HCT116 (cell line): ENCODE results near the gene TRIM66. TPM values are rescaled to one million over a fixed set of nuclear protein-coding genes. Genes with fewer than 3 reads are reported as not detected.

ENCODE experiments used
- ATAC-seq: fragments of 200-7000 bp; cut with Tn5 transposase; 2 replicates; pipeline ENCODE4 v1.9.1; 2020; ENCODE audit warnings: mild to moderate bottlenecking, moderate library complexity
- BruUV-seq: library from RNA; stranded (reverse); fragments of 400-500 nt; replicated peaks from 2 replicates; lab custom pipeline; 2021; lab: Mats Ljungman, UMichigan
- CTCF ChIA-PET: fragments of 300-600 bp; sonication (Branson Sonifier 250); formaldehyde crosslinking; loops from one replicate; lab custom pipeline; 2021; ENCODE audit warnings: antibody characterized with exemption; lab: Charles Lee
- POLR2A ChIA-PET: fragments of 300-600, 350-600 bp; sonication (Branson Sonifier 250); formaldehyde crosslinking; loops from one replicate; lab custom pipeline; 2021; ENCODE audit warnings: antibody characterized with exemption; lab: Charles Lee
- RAD21 ChIA-PET, 2 experiments: fragments of 300-600 bp; sonication (Branson Sonifier 250); formaldehyde crosslinking; loops; one replicate each; lab custom pipeline; 2023; ENCODE audit warnings: low total read pairs in 2 of 2; ENCODE audit not compliant: uncharacterized antibody in 2 of 2, unreplicated experiment in 2 of 2, low non-redundant PET in 1 of 2; lab: Charles Lee
- DNase-seq: peaks from one replicate; pipeline ENCODE4 v3.0.0-alpha.2; 2010; ENCODE audit warnings: low read depth, low spot score
- H2AFZ ChIP-seq: fragments of 200-600 bp; shearing (Covaris generic), sonication (generic); 2 replicates; pipeline ENCODE4 v1.6.1; 2017; ENCODE audit warnings: low read depth, mixed run types, mixed read lengths, antibody characterized with exemption, low read length; ENCODE audit not compliant: poor library complexity, severe bottlenecking
- H3K27ac ChIP-seq: 2 replicates; pipeline ENCODE4 v1.5.1; 2012; ENCODE audit warnings: low read depth, low read length
- H3K27me3 ChIP-seq: fragments of 200-600 bp; sonication (generic); 2 replicates; pipeline ENCODE4 v1.6.1; 2016; ENCODE audit warnings: mixed run types, low read length, mixed read lengths; ENCODE audit not compliant: insufficient read depth
- H3K36me3 ChIP-seq, 2 experiments: fragments of 200-500 bp in 1 of 2; fragments of 200-600 bp in 1 of 2; sonication (Bioruptor generic) in 1 of 2; sonication (generic) in 1 of 2; 2 replicates each; pipeline versions ENCODE4 v1.5.1 to v1.6.1; 2014 to 2016; ENCODE audit warnings: low read length in 2 of 2, inconsistent platforms in 1 of 2, mixed read lengths in 1 of 2, mixed run types in 1 of 2; ENCODE audit not compliant: insufficient read depth in 2 of 2, control insufficient read depth in 1 of 2
- H3K4me1 ChIP-seq, 2 experiments: fragments of 200-600 bp in 1 of 2; sonication (generic) in 1 of 2; 2 replicates each; pipeline versions ENCODE4 v1.5.1 to v1.6.1; 2012 to 2017; ENCODE audit warnings: low read length in 2 of 2, inconsistent platforms in 1 of 2, mild to moderate bottlenecking in 1 of 2, mixed read lengths in 1 of 2, mixed run types in 1 of 2, moderate library complexity in 1 of 2; ENCODE audit not compliant: insufficient read depth in 2 of 2, control insufficient read depth in 1 of 2
- H3K4me2 ChIP-seq: fragments of 200-600 bp; sonication (generic); 2 replicates; pipeline ENCODE4 v1.6.1; 2017; ENCODE audit warnings: mixed run types, low read length, mixed read lengths
- H3K4me3 ChIP-seq, 2 experiments: fragments of 200-600 bp in 1 of 2; sonication (generic) in 1 of 2; replicated peaks in 1 of 2; 2 replicates each; pipeline ENCODE4 v1.5.1; 2011 to 2016; ENCODE audit warnings: low read length in 2 of 2, control low read depth in 1 of 2, low read depth in 1 of 2, mild to moderate bottlenecking in 1 of 2, mixed read lengths in 1 of 2, mixed run types in 1 of 2
- H3K79me2 ChIP-seq: fragments of 200-600 bp; sonication (generic); 2 replicates; pipeline ENCODE4 v1.6.1; 2017; ENCODE audit warnings: mild to moderate bottlenecking, mixed run types, low read length, moderate library complexity, mixed read lengths; ENCODE audit not compliant: insufficient read depth
- H3K9ac ChIP-seq: fragments of 200-600 bp; sonication (generic); 2 replicates; pipeline ENCODE4 v1.6.1; 2016; ENCODE audit warnings: low read length, mixed read lengths
- H3K9me2 ChIP-seq: fragments of 200-600 bp; sonication (generic), shearing (Covaris generic); 2 replicates; pipeline ENCODE4 v1.6.1; 2017; ENCODE audit warnings: mixed run types, mild to moderate bottlenecking, moderate library complexity; ENCODE audit not compliant: insufficient read depth
- H3K9me3 ChIP-seq, 2 experiments: fragments of 200-500 bp in 1 of 2; fragments of 200-600 bp in 1 of 2; sonication (Bioruptor generic) in 1 of 2; sonication (generic) in 1 of 2; 2 replicates each; pipeline ENCODE4 v1.6.1; 2014 to 2017; ENCODE audit warnings: low read length in 2 of 2, mixed read lengths in 2 of 2, inconsistent platforms in 1 of 2, low read depth in 1 of 2, mild to moderate bottlenecking in 1 of 2, mixed run types in 1 of 2, moderate library complexity in 1 of 2; ENCODE audit not compliant: control insufficient read depth in 1 of 2, insufficient read depth in 1 of 2
- H4K20me1 ChIP-seq: fragments of 200-600 bp; sonication (generic), shearing (Covaris generic); 2 replicates; pipeline ENCODE4 v1.6.1; 2017; ENCODE audit warnings: mixed run types, mild to moderate bottlenecking, moderate library complexity; ENCODE audit not compliant: insufficient read depth
- CTCF ChIP-seq, 3 experiments: fragments of 200-600 bp in 1 of 3; sonication (generic) in 1 of 3; IDR thresholded peaks in 2 of 3; conservative IDR thresholded peaks in 1 of 3; 2 replicates each; pipeline ENCODE4 v1.5.1; 2012 to 2017; ENCODE audit warnings: low read depth in 2 of 3, low read length in 2 of 3, antibody characterized with exemption in 1 of 3, borderline replicate concordance in 1 of 3, control low read depth in 1 of 3, mild to moderate bottlenecking in 1 of 3, mixed read lengths in 1 of 3, mixed run types in 1 of 3, moderate library complexity in 1 of 3; ENCODE audit not compliant: insufficient read depth in 1 of 3
- EGR1 ChIP-seq: IDR thresholded peaks from 2 replicates; pipeline ENCODE4 v1.6.1; 2012; ENCODE audit warnings: low read depth
- FOSL1 ChIP-seq: IDR thresholded peaks from 2 replicates; pipeline ENCODE4 v1.6.1; 2012; ENCODE audit warnings: low read depth
- JUND ChIP-seq: IDR thresholded peaks from 2 replicates; pipeline ENCODE4 v1.6.1; 2012
- POLR2A ChIP-seq: IDR thresholded peaks from 2 replicates; pipeline ENCODE4 v1.7.0; 2011; ENCODE audit warnings: borderline replicate concordance; ENCODE audit not compliant: insufficient read depth, insufficient read length; ENCODE audit errors: extremely low read depth
- POLR2AphosphoS5 ChIP-seq: IDR thresholded peaks from 2 replicates; pipeline ENCODE4 v1.6.1; 2011; ENCODE audit warnings: mild to moderate bottlenecking, low read depth, low read length, moderate library complexity
- RAD21 ChIP-seq: IDR thresholded peaks from 2 replicates; pipeline ENCODE4 v1.6.1; 2012; ENCODE audit warnings: low read depth, mild to moderate bottlenecking
- SIN3A ChIP-seq: IDR thresholded peaks from 2 replicates; pipeline ENCODE4 v1.6.1; 2012; ENCODE audit warnings: low read depth
- SP1 ChIP-seq: IDR thresholded peaks from 2 replicates; pipeline ENCODE4 v1.6.1; 2012; ENCODE audit warnings: low read depth
- TCF7L2 ChIP-seq: IDR thresholded peaks from 2 replicates; pipeline ENCODE4 v1.7.0; 2011; ENCODE audit warnings: borderline replicate concordance, inconsistent platforms; ENCODE audit not compliant: insufficient read depth, insufficient read length; ENCODE audit errors: extremely low read depth
- ZFX ChIP-seq: fragments of 450-650 bp; IDR thresholded peaks from 2 replicates; pipeline ENCODE4 v1.6.1; 2017
- intact Hi-C: fragments of 100-400 bp; cut with micrococcal nuclease; formaldehyde crosslinking; loops from 2 replicates; pipeline ENCODE4 v1.10.0; 2022
- total RNA-seq: library from RNA; stranded (reverse); gene quantifications from one replicate; pipeline ENCODE4 v1.2.1, GENCODE V29; 2021; ENCODE audit not compliant: unreplicated experiment
- TF ChIP-seq, protein P1 (sequence below): IDR thresholded peaks from 2 replicates; pipeline ENCODE4 v1.6.1; 2012; ENCODE audit warnings: low read depth

Gene TRIM66
- total RNA-seq, 1 experiment from 2014 or later = 24.8 TPM

GRCh38 chr11:8698379-8698851 lies 15.9 kb upstream of the TRIM66 start:
- H3K4me2 ChIP-seq = no peak overlapping the region
- intact Hi-C loops = no loop called here

More at GRCh38 chr11:8698379-8698851, 15.9 kb upstream of the TRIM66 start:
- CTCF ChIA-PET = no interaction called here
- H3K36me3 ChIP-seq = peaks cover 0 to 11% of the 10 kb centered on the region in 2 experiments; a peak in 1 of 4 replicates
- H3K27me3 ChIP-seq = no peaks in the 10 kb centered on the region
- no peak overlapping the region for H3K27ac ChIP-seq
- no peak overlapping the region for H3K9ac ChIP-seq
- H2AFZ ChIP-seq = no peak overlapping the region
- no peak for DNase-seq
- POLR2A ChIA-PET = interaction anchor here (2.2 kb wide), 1 partner anchor 10 kb away, joined by 13 read pairs; no protein-coding TSS in a partner anchor
- H3K79me2 ChIP-seq = no peaks in the 10 kb centered on the region
- TF ChIP-seq SP1 (no peak), SIN3A (no peak), ZFX (no peak), EGR1 (no peak), TCF7L2 (no peak), POLR2A (no peak), RAD21 (no peak), JUND (no peak), CTCF (IDR thresholded peaks at IDR 0.05 in 2 of 3, conservative IDR thresholded peaks at IDR 0.05 in 1 of 3; ENCODE audit: borderline replicate concordance in 1 of 3, insufficient read depth in 1 of 3, low read depth in 2 of 3, low read length in 2 of 3) (no peak), FOSL1 (no peak), POLR2AphosphoS5 (no peak)
- TF ChIP-seq, protein P1, sequence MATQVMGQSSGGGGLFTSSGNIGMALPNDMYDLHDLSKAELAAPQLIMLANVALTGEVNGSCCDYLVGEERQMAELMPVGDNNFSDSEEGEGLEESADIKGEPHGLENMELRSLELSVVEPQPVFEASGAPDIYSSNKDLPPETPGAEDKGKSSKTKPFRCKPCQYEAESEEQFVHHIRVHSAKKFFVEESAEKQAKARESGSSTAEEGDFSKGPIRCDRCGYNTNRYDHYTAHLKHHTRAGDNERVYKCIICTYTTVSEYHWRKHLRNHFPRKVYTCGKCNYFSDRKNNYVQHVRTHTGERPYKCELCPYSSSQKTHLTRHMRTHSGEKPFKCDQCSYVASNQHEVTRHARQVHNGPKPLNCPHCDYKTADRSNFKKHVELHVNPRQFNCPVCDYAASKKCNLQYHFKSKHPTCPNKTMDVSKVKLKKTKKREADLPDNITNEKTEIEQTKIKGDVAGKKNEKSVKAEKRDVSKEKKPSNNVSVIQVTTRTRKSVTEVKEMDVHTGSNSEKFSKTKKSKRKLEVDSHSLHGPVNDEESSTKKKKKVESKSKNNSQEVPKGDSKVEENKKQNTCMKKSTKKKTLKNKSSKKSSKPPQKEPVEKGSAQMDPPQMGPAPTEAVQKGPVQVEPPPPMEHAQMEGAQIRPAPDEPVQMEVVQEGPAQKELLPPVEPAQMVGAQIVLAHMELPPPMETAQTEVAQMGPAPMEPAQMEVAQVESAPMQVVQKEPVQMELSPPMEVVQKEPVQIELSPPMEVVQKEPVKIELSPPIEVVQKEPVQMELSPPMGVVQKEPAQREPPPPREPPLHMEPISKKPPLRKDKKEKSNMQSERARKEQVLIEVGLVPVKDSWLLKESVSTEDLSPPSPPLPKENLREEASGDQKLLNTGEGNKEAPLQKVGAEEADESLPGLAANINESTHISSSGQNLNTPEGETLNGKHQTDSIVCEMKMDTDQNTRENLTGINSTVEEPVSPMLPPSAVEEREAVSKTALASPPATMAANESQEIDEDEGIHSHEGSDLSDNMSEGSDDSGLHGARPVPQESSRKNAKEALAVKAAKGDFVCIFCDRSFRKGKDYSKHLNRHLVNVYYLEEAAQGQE = no peak
- no TSS peak for BruUV-seq
- no peaks in the 10 kb centered on the region for H4K20me1 ChIP-seq
- H3K9me2 ChIP-seq = no peaks in the 10 kb centered on the region
- H3K4me3 ChIP-seq = no peak overlapping the region
- no peak for ATAC-seq
- RAD21 ChIA-PET = interaction anchor here in 1 of 2 experiments (0.7 kb wide), 1 partner anchor 16 kb away, joined by 5 read pairs; the partner anchor contains the start of genes RPL27A and TRIM66
- H3K9me3 ChIP-seq = no peaks in the 10 kb centered on the region
- peaks cover 16 to 25% of the 10 kb centered on the region in 2 experiments for H3K4me1 ChIP-seq
